H1 (cell line): ENCODE measurements around the gene GNLY. TPM values are rescaled to one million over a fixed set of nuclear protein-coding genes. Genes with fewer than 3 reads are reported as not detected.

Source experiments
- CHD2 ChIP-seq: IDR thresholded peaks from 2 replicates; pipeline ENCODE4 v1.6.1; 2012; ENCODE audit warnings: low read length, improper control_type of control experiment
- EGR1 ChIP-seq: IDR thresholded peaks from 2 replicates; pipeline ENCODE4 v1.6.1; 2011; ENCODE audit warnings: low read depth, low read length, borderline replicate concordance
- JUN ChIP-seq: IDR thresholded peaks from 2 replicates; pipeline ENCODE4 v1.6.1; 2011; ENCODE audit warnings: low read depth, mild to moderate bottlenecking, improper control_type of control experiment, low read length
- JUND ChIP-seq: IDR thresholded peaks from 2 replicates; pipeline ENCODE4 v1.6.1; 2011; ENCODE audit warnings: mild to moderate bottlenecking, improper control_type of control experiment, low read length
- NRF1 ChIP-seq: IDR thresholded peaks from 2 replicates; pipeline ENCODE4 v1.6.1; 2011; ENCODE audit warnings: mild to moderate bottlenecking, low read depth, low read length, improper control_type of control experiment
- polyA plus RNA-seq, 7 experiments: library from polyadenylated mRNA; depleted of rRNA in 3 of 7; stranded (reverse) in 5 of 7; unstranded in 2 of 7; fragments of >200 nt in 5 of 7; fragments of 200-250 nt in 2 of 7; gene quantifications; 1 replicate in 5 of 7; 2 replicates in 1 of 7; 4 replicates in 1 of 7; pipeline versions ENCODE4 v1.2.1 to v1.2.3, GENCODE V29; 2011 to 2013; ENCODE audit warnings: missing spikeins in 2 of 7, mixed read lengths in 2 of 7
- total RNA-seq: library from RNA; stranded (reverse); fragmentation: NEBNext Ultra II Directional; extraction: Animal tissue kit (Norgen Biotek cat#: 25700); gene quantifications from 2 replicates; pipeline ENCODE4 v1.2.1, GENCODE V29; 2021

Gene GNLY
- total and polyA plus RNA-seq, 2 of the 8 experiments (the other 6 are each of a cell fraction or from before 2014, with no cell fraction given), result 0.03 TPM; not detected in 1

- no peak for TF ChIP-seq JUND
- TF ChIP-seq JUN, result no peak
- TF ChIP-seq EGR1, result no peak
- TF ChIP-seq CHD2, result no peak
- no peak for TF ChIP-seq NRF1
Observed at GRCh38 chr2:85716346-85716914, 22.3 kb downstream of the GNLY start (continued).
